ENCODE measurements around the gene ACVR1C.

ACVR1C gene

DNA sequence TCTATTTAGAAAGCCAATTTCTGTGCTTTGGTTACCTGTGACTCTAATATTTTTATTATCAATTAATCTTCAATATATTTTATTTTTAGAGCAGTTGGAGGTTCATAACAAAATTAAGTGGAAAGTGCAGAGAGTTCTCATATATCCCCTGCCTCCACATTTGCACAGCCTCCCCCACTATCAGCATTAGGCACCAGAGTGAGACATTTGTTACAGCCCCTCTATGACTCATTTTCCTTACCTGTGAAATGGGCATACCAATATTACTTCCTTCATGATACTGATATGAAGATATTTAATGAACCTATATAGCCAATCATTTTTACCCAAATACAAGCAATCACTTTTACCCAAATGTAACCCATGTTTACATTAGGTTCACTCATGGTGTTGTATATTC lies 150.7 kb downstream of the ACVR1C start:
- H3K18ac ChIP-seq (ENCODE audit: low read length), result no peak overlapping the region
- H3K9ac ChIP-seq (ENCODE audit: low read length), result no peak overlapping the region
- H3K9me3 ChIP-seq (ENCODE audit: insufficient read depth, low read depth, low read length), result no peaks in the 10 kb centered on the region
- no peak for DNase-seq
- H3K79me1 ChIP-seq (ENCODE audit: low read length), result no peaks in the 10 kb centered on the region
- no peak overlapping the region for H2BK120ac ChIP-seq (ENCODE audit: insufficient read depth, low read length, poor library complexity)
- no peak overlapping the region for H3K4ac ChIP-seq (ENCODE audit: low read depth, low read length)
- H2AK5ac ChIP-seq (ENCODE audit: low read length), result no peak overlapping the region
- H2BK12ac ChIP-seq (ENCODE audit: low read length), result no peak overlapping the region
- H3K4me2 ChIP-seq (ENCODE audit: low read length), result no peak overlapping the region
- H3K79me2 ChIP-seq (ENCODE audit: control insufficient read depth, insufficient read depth, low read length, poor library complexity), result no peaks in the 10 kb centered on the region
- no peaks in the 10 kb centered on the region for H3K27me3 ChIP-seq (ENCODE audit: insufficient read depth, low read length)
- no peak overlapping the region for H2AFZ ChIP-seq (ENCODE audit: insufficient read depth, low read length, poor library complexity)
- H3K27ac ChIP-seq (ENCODE audit: low read depth, low read length), result no peak overlapping the region
- no peaks in the 10 kb centered on the region for H3K4me1 ChIP-seq (ENCODE audit: control insufficient read depth in 1 of 2, insufficient read depth in 2 of 2, low read length in 2 of 2)
- no peak overlapping the region for H3K14ac ChIP-seq (ENCODE audit: low read length)
- H4K8ac ChIP-seq (ENCODE audit: low read depth, low read length), result no peak overlapping the region
- H4K12ac ChIP-seq (ENCODE audit: low read depth, low read length), result no peak overlapping the region
- H3K4me3 ChIP-seq (ENCODE audit: low read depth, low read length), result no peak overlapping the region
- no peaks in the 10 kb centered on the region for H3K36me3 ChIP-seq (ENCODE audit: control insufficient read depth in 1 of 2, insufficient read depth in 2 of 2, low read length in 2 of 2)
- H2BK5ac ChIP-seq (ENCODE audit: low read depth, low read length, poor library complexity), result no peak overlapping the region
- no peak overlapping the region for H3K23ac ChIP-seq (ENCODE audit: low read length)
- no peak overlapping the region for H4K91ac ChIP-seq (ENCODE audit: low read depth, low read length)

DNA sequence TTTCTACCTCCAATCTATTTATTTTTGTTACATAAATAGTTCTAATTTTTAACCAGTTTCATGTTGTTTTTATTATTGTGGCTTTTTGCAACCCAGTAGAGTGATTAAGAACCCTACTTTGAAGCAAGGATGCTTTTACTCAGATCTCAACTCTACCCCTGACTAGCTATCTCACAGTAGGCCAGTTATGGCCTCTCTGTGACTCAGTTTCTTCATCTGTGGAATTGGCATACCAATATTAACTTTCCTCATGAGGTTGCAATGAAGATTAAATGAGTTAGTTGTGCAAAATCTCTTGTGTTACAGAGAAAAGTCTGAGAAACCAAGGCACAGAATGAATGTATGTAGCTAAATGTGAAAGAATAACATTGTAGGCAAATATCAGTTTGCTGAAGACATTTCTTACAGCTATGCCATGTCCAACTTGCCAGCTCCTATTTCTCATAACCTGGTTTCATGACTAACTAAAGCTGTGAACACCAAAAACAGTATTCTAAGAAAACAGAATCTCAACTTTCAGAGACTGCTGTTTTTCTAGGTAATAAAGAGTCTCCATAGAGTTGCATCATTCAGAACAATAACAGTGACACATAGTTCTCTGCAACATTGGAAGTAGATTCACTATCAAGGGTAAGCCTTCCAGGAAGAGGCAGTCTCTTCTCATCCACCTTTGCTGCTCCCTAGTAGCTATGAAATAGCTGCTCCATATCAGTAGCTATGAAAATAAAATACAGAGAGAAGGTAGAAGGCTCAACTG lies 151.5 kb downstream of the ACVR1C start:
- Histone ChIP-seq H2BK12ac (ENCODE audit: low read length) (no peak overlapping the region), H3K4me2 (ENCODE audit: low read length) (no peak overlapping the region), H2BK5ac (ENCODE audit: low read depth, low read length, poor library complexity) (no peak overlapping the region), H3K9me3 (ENCODE audit: insufficient read depth, low read depth, low read length) (no peaks in the 10 kb centered on the region), H3K36me3 (ENCODE audit: control insufficient read depth in 1 of 2, insufficient read depth in 2 of 2, low read length in 2 of 2) (no peaks in the 10 kb centered on the region), H3K9ac (ENCODE audit: low read length) (no peak overlapping the region), H2AFZ (ENCODE audit: insufficient read depth, low read length, poor library complexity) (no peak overlapping the region), H3K79me1 (ENCODE audit: low read length) (no peaks in the 10 kb centered on the region), H4K91ac (ENCODE audit: low read depth, low read length) (no peak overlapping the region), H2AK5ac (ENCODE audit: low read length) (no peak overlapping the region), H3K27ac (ENCODE audit: low read depth, low read length) (no peak overlapping the region), H3K4ac (ENCODE audit: low read depth, low read length) (no peak overlapping the region), H3K23ac (ENCODE audit: low read length) (no peak overlapping the region), H3K18ac (ENCODE audit: low read length) (no peak overlapping the region), H3K14ac (ENCODE audit: low read length) (no peak overlapping the region), H4K8ac (ENCODE audit: low read depth, low read length) (no peak overlapping the region), H4K12ac (ENCODE audit: low read depth, low read length) (no peak overlapping the region), H2BK120ac (ENCODE audit: insufficient read depth, low read length, poor library complexity) (no peak overlapping the region), H3K4me3 (ENCODE audit: low read depth, low read length) (no peak overlapping the region), H3K79me2 (ENCODE audit: control insufficient read depth, insufficient read depth, low read length, poor library complexity) (no peaks in the 10 kb centered on the region), H3K4me1 (ENCODE audit: control insufficient read depth in 1 of 2, insufficient read depth in 2 of 2, low read length in 2 of 2) (no peaks in the 10 kb centered on the region), H3K27me3 (ENCODE audit: insufficient read depth, low read length) (no peaks in the 10 kb centered on the region)
- no peak for DNase-seq

Measured in trophoblast cell (in vitro differentiated cells and primary cell).